H1 (cell line): ENCODE data around the gene PTGDR2. TPM values are rescaled to one million over a fixed set of nuclear protein-coding genes. Genes with fewer than 3 reads are reported as not detected.

Experiments
- CTCF ChIA-PET: fragments of 300-600 bp; sonication (Branson Sonifier 250); formaldehyde crosslinking; loops from one replicate; lab custom pipeline; 2021; ENCODE audit not compliant: partially characterized antibody; lab: Charles Lee
- POLR2A ChIA-PET: fragments of 300-600 bp; sonication (Branson Sonifier 250); formaldehyde crosslinking; loops from one replicate; lab custom pipeline; 2021; ENCODE audit warnings: inconsistent platforms; ENCODE audit not compliant: partially characterized antibody; lab: Charles Lee
- DNase-seq, 2 experiments: peaks; one replicate each; pipeline versions ENCODE4 v3.0.0 to v3.0.0-alpha.2; 2010 to 2022; ENCODE audit warnings: low spot score in 2 of 2, low read depth in 1 of 2, mixed read lengths in 1 of 2
- FAIRE-seq: peaks from 2 replicates; lab custom pipeline; 2011; peaks lifted over from hg19 to GRCh38; lab: Jason Lieb, UNC
- H2AFZ ChIP-seq: 2 replicates; pipeline ENCODE4 v1.8.1; 2012; ENCODE audit warnings: low read length, inconsistent platforms
- H2AK5ac ChIP-seq: 2 replicates; pipeline ENCODE4 v1.6.1; 2013; ENCODE audit warnings: low read depth, low read length
- H2BK120ac ChIP-seq: replicated peaks from 2 replicates; pipeline ENCODE3; 2013; ENCODE audit warnings: low read depth, low read length, inconsistent platforms
- H2BK12ac ChIP-seq: 2 replicates; pipeline ENCODE4 v1.6.1; 2013; ENCODE audit warnings: low read depth, low read length
- H2BK15ac ChIP-seq: 2 replicates; pipeline ENCODE4 v1.6.1; 2013; ENCODE audit warnings: low read length
- H2BK20ac ChIP-seq: 2 replicates; pipeline ENCODE4 v1.6.1; 2013; ENCODE audit warnings: low read length
- H2BK5ac ChIP-seq: 2 replicates; pipeline ENCODE4 v1.6.1; 2013; ENCODE audit warnings: low read depth, low read length
- H3K14ac ChIP-seq: 2 replicates; pipeline ENCODE4 v1.6.1; 2013; ENCODE audit warnings: inconsistent platforms; ENCODE audit not compliant: insufficient read length
- H3K18ac ChIP-seq: 2 replicates; pipeline ENCODE4 v1.6.1; 2013; ENCODE audit warnings: low read length; ENCODE audit errors: extremely low read depth
- H3K23ac ChIP-seq: 2 replicates; pipeline ENCODE4 v1.6.1; 2013; ENCODE audit warnings: inconsistent platforms; ENCODE audit not compliant: insufficient read length
- H3K23me2 ChIP-seq: 2 replicates; pipeline ENCODE4 v1.6.1; 2013; ENCODE audit warnings: low read depth, low read length
- H3K27ac ChIP-seq: 2 replicates; pipeline ENCODE4 v1.6.1; 2011; ENCODE audit warnings: low read depth, low read length, inconsistent platforms
- H3K27me3 ChIP-seq, 4 experiments: replicated peaks in 1 of 4; 1 replicate in 1 of 4; 2 replicates in 3 of 4; pipeline versions ENCODE4 v1.6.1 to v1.8.1; 2011 to 2013; ENCODE audit warnings: low read length in 3 of 4, mild to moderate bottlenecking in 3 of 4, inconsistent platforms in 2 of 4, mixed read lengths in 2 of 4, moderate library complexity in 1 of 4; ENCODE audit not compliant: control insufficient read depth in 3 of 4, insufficient read depth in 3 of 4; ENCODE audit errors: extremely low read depth in 1 of 4
- H3K36me3 ChIP-seq, 4 experiments: 2 replicates each; pipeline versions ENCODE4 v1.6.1 to v1.8.1; 2011 to 2013; ENCODE audit warnings: mild to moderate bottlenecking in 4 of 4, low read length in 3 of 4, moderate library complexity in 2 of 4, control low read depth in 1 of 4, inconsistent platforms in 1 of 4; ENCODE audit not compliant: insufficient read depth in 4 of 4, control insufficient read depth in 2 of 4
- H3K4ac ChIP-seq: replicated peaks from 2 replicates; pipeline ENCODE3; 2013; ENCODE audit warnings: low read length, low read depth, mixed read lengths, inconsistent platforms; ENCODE audit not compliant: insufficient read length
- H3K4me1 ChIP-seq, 4 experiments: replicated peaks in 1 of 4; 1 replicate in 1 of 4; 2 replicates in 3 of 4; pipeline versions ENCODE4 v1.6.1 to v1.8.1; 2011 to 2013; ENCODE audit warnings: low read length in 3 of 4, inconsistent platforms in 2 of 4, mixed read lengths in 1 of 4; ENCODE audit not compliant: insufficient read depth in 4 of 4, control insufficient read depth in 3 of 4
- H3K4me2 ChIP-seq, 2 experiments: 2 replicates each; pipeline versions ENCODE4 v1.6.1 to v1.8.1; 2011 to 2013; ENCODE audit warnings: low read depth in 2 of 2, low read length in 2 of 2, control low read depth in 1 of 2, inconsistent platforms in 1 of 2, mild to moderate bottlenecking in 1 of 2; ENCODE audit not compliant: insufficient read depth in 1 of 2
- H3K4me3 ChIP-seq, 4 experiments: fragments of 200-600, 300-600 bp in 1 of 4; sonication (generic), shearing (Covaris generic), sonication (Bioruptor Twin) in 1 of 4; 2 replicates each; pipeline versions ENCODE4 v1.5.1 to v1.8.1; 2011 to 2016; ENCODE audit warnings: low read length in 4 of 4, low read depth in 3 of 4, control low read depth in 2 of 4, inconsistent platforms in 2 of 4, mild to moderate bottlenecking in 2 of 4, mixed read lengths in 1 of 4, moderate library complexity in 1 of 4; ENCODE audit not compliant: insufficient read depth in 2 of 4; ENCODE audit errors: extremely low read depth in 1 of 4
- H3K56ac ChIP-seq: replicated peaks from 2 replicates; pipeline ENCODE3; 2013; ENCODE audit warnings: low read depth, mild to moderate bottlenecking, mixed read lengths, low read length, inconsistent platforms; ENCODE audit not compliant: insufficient read length
- H3K79me1 ChIP-seq: 2 replicates; pipeline ENCODE4 v1.6.1; 2013; ENCODE audit warnings: low read depth, low read length, control low read depth
- H3K79me2 ChIP-seq, 2 experiments: 2 replicates each; pipeline versions ENCODE4 v1.6.1 to v1.8.1; 2012 to 2013; ENCODE audit warnings: low read length in 2 of 2, mild to moderate bottlenecking in 2 of 2, inconsistent platforms in 1 of 2; ENCODE audit not compliant: insufficient read depth in 2 of 2, control insufficient read depth in 1 of 2
- H3K9ac ChIP-seq, 4 experiments: replicated peaks in 1 of 4; 1 replicate in 1 of 4; 2 replicates in 3 of 4; pipeline versions ENCODE4 v1.6.1 to v1.8.1; 2011 to 2013; ENCODE audit warnings: low read depth in 3 of 4, low read length in 3 of 4, control low read depth in 2 of 4, mild to moderate bottlenecking in 2 of 4, moderate library complexity in 2 of 4, inconsistent platforms in 1 of 4; ENCODE audit errors: extremely low read depth in 1 of 4
- H3K9me3 ChIP-seq, 2 experiments: 2 replicates each; pipeline versions ENCODE4 v1.6.1 to v1.8.1; 2012 to 2013; ENCODE audit warnings: mild to moderate bottlenecking in 2 of 2, moderate library complexity in 2 of 2, control low read depth in 1 of 2, inconsistent platforms in 1 of 2, low read depth in 1 of 2, low read length in 1 of 2, mixed read lengths in 1 of 2; ENCODE audit not compliant: insufficient read depth in 2 of 2
- H4K20me1 ChIP-seq, 2 experiments: replicated peaks in 1 of 2; 2 replicates each; pipeline versions ENCODE3 to v1.8.1; 2011 to 2013; ENCODE audit warnings: inconsistent platforms in 2 of 2, low read length in 2 of 2, mild to moderate bottlenecking in 1 of 2; ENCODE audit not compliant: insufficient read depth in 2 of 2, control insufficient read depth in 1 of 2
- H4K5ac ChIP-seq: 2 replicates; pipeline ENCODE4 v1.6.1; 2013; ENCODE audit warnings: low read length, low read depth, mixed read lengths, inconsistent platforms; ENCODE audit not compliant: insufficient read length
- H4K8ac ChIP-seq: 2 replicates; pipeline ENCODE4 v1.8.0; 2013; ENCODE audit warnings: mild to moderate bottlenecking, moderate library complexity, low read length, inconsistent platforms; ENCODE audit not compliant: insufficient read depth; ENCODE audit errors: extremely low read depth
- H4K91ac ChIP-seq: replicated peaks from 2 replicates; pipeline ENCODE3; 2013; ENCODE audit warnings: low read length, mixed read lengths, inconsistent platforms; ENCODE audit not compliant: insufficient read length
- ASH2L ChIP-seq: fragments of 200-600, 300-600 bp; sonication (generic); IDR thresholded peaks from one replicate; pipeline ENCODE4 v1.7.1; 2017; ENCODE audit warnings: low read length
- CREB1 ChIP-seq: IDR thresholded peaks from 2 replicates; pipeline ENCODE4 v1.6.1; 2012; ENCODE audit warnings: inconsistent platforms
- CTBP2 ChIP-seq: IDR thresholded peaks from 2 replicates; pipeline ENCODE4 v1.7.0; 2011; ENCODE audit warnings: borderline replicate concordance, mild to moderate bottlenecking, moderate library complexity, mixed read lengths, low read length; ENCODE audit not compliant: insufficient read depth, insufficient read length
- GABPA ChIP-seq: IDR thresholded peaks from 2 replicates; pipeline ENCODE4 v1.6.1; 2011; ENCODE audit warnings: mild to moderate bottlenecking, low read length, moderate library complexity, borderline replicate concordance; ENCODE audit not compliant: insufficient read depth
- JUND ChIP-seq: IDR thresholded peaks from 2 replicates; pipeline ENCODE4 v1.6.1; 2011; ENCODE audit warnings: mild to moderate bottlenecking, improper control_type of control experiment, low read length
- KDM1A ChIP-seq: fragments of 200-600, 300-600 bp; sonication (generic); IDR thresholded peaks from 2 replicates; pipeline ENCODE4 v1.7.1; 2016; ENCODE audit warnings: mild to moderate bottlenecking, low read length, borderline replicate concordance
- NANOG ChIP-seq: IDR thresholded peaks from 2 replicates; pipeline ENCODE4 v1.6.1; 2011; ENCODE audit warnings: low read length, low read depth, mild to moderate bottlenecking, inconsistent platforms; ENCODE audit not compliant: insufficient read depth, poor library complexity, severe bottlenecking
- POLR2AphosphoS5 ChIP-seq: IDR thresholded peaks from 2 replicates; pipeline ENCODE4 v1.6.1; 2011; ENCODE audit warnings: low read depth, low read length
- RAD21 ChIP-seq, 2 experiments: IDR thresholded peaks in 1 of 2; conservative IDR thresholded peaks in 1 of 2; 2 replicates each; pipeline ENCODE4 v1.6.1; 2011; ENCODE audit warnings: low read depth in 2 of 2, low read length in 2 of 2, improper control_type of control experiment in 1 of 2, inconsistent platforms in 1 of 2, mild to moderate bottlenecking in 1 of 2, moderate library complexity in 1 of 2
- RBBP5 ChIP-seq: IDR thresholded peaks from 2 replicates; pipeline ENCODE4 v1.7.1; 2012; ENCODE audit warnings: low read depth, mild to moderate bottlenecking, inconsistent platforms, low read length, moderate library complexity, borderline replicate concordance
- RFX5 ChIP-seq: IDR thresholded peaks from 2 replicates; pipeline ENCODE4 v1.6.1; 2011; ENCODE audit warnings: low read depth, low read length, improper control_type of control experiment, borderline replicate concordance
- YY1 ChIP-seq: IDR thresholded peaks from 2 replicates; pipeline ENCODE4 v1.6.1; 2011; ENCODE audit warnings: low read depth, mild to moderate bottlenecking, low read length
- WGBS, 2 experiments: shearing (Covaris generic) in 1 of 2; methylation state at CpG; one replicate each; pipeline versions ENCODE4 v1.1.6 to v1.1.7; 2013 to 2015; ENCODE audit warnings: low lambda C conversion rate in 2 of 2, mixed read lengths in 2 of 2, inconsistent platforms in 1 of 2, low coverage in 1 of 2, missing lambda C conversion rate in 1 of 2; ENCODE audit not compliant: insufficient replicate concordance in 2 of 2, insufficient coverage in 1 of 2, insufficient read length in 1 of 2; ENCODE audit errors: extremely low coverage in 1 of 2, missing lambda C conversion rate in 1 of 2; 5-methylcytosine and 5-hydroxymethylcytosine counted together
- polyA plus RNA-seq, 7 experiments: library from polyadenylated mRNA; depleted of rRNA in 3 of 7; stranded (reverse) in 5 of 7; unstranded in 2 of 7; fragments of >200 nt in 5 of 7; fragments of 200-250 nt in 2 of 7; gene quantifications; 1 replicate in 5 of 7; 2 replicates in 1 of 7; 4 replicates in 1 of 7; pipeline versions ENCODE4 v1.2.1 to v1.2.3, GENCODE V29; 2011 to 2013; ENCODE audit warnings: missing spikeins in 2 of 7, mixed read lengths in 2 of 7
- total RNA-seq: library from RNA; stranded (reverse); fragmentation: NEBNext Ultra II Directional; extraction: Animal tissue kit (Norgen Biotek cat#: 25700); gene quantifications from 2 replicates; pipeline ENCODE4 v1.2.1, GENCODE V29; 2021
- TF ChIP-seq, protein P1 (sequence below): IDR thresholded peaks from 2 replicates; pipeline ENCODE4 v1.6.1; 2011; ENCODE audit warnings: low read depth, mild to moderate bottlenecking, low read length; ENCODE audit not compliant: insufficient read depth

Gene PTGDR2
- total and polyA plus RNA-seq, 2 of the 8 experiments (the other 6 are each of a cell fraction or from before 2014, with no cell fraction given), result 0.20 TPM; not detected in 1

DNA sequence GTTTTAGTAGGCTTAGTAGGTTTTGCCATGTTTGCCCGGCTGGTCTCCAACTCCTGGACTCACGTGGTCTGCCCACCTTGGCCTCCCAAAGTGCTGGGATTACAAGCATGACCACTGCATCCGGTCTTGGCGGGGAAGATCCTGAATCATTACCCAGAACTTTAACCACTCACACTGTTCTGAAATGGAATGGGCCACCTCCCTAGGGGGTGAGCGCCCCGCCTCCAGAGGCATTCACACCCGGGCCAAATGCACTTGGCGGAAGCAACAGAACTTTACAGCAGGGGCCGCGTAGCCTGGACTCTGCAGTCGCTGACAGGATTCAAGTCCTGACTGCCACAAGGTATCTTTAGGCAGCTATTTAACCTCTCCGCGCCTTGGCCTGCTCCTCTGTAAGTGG is 8.5 kb downstream of the PTGDR2 start:
- peaks cover 0 to 19% (median 3%) of the 10 kb centered on the region in 4 experiments; a peak in 5 of 7 replicates for H3K4me1 ChIP-seq
- ChIA-PET POLR2A (no interaction called here), CTCF (interaction anchor here (0.7 to 2.0 kb wide), 3 partner anchors 15 to 1309 kb away, joined by 4 to 7 read pairs (median 5); partner anchors contain the start of gene ZP1)
- peaks cover 9% of the 10 kb centered on the region; the same call in 1 of the 2 replicates for H3K23me2 ChIP-seq
- H4K91ac ChIP-seq, result no peak overlapping the region
- peaks cover 13 to 26% (median 21%) of the 10 kb centered on the region in 4 experiments for H3K36me3 ChIP-seq
- H2AK5ac ChIP-seq, result no peak overlapping the region
- no peak overlapping the region for H3K14ac ChIP-seq
- no peak overlapping the region for H2BK20ac ChIP-seq
- H2AFZ ChIP-seq, result no peak overlapping the region
- H3K4ac ChIP-seq, result no peak overlapping the region
- WGBS, 2 experiments, result 73% methylated on average over 13 of the region's 13 CpGs; no CpG with 5 or more reads in 1 of the 2 experiments
- no peak overlapping the region for H3K18ac ChIP-seq
- no peak overlapping the region for H2BK5ac ChIP-seq
- H3K9me3 ChIP-seq, result no peaks in the 10 kb centered on the region
- DNase-seq (no peak), FAIRE-seq (no peak)
- no peak overlapping the region for H3K9ac ChIP-seq
- H3K56ac ChIP-seq, result no peak overlapping the region
- no peak overlapping the region for H3K27ac ChIP-seq
- no peak overlapping the region for H3K4me3 ChIP-seq
- no peak overlapping the region for H2BK12ac ChIP-seq
- no peak overlapping the region for H2BK120ac ChIP-seq
- H2BK15ac ChIP-seq, result no peak overlapping the region
- no peak overlapping the region for H4K8ac ChIP-seq
- peaks cover 0 to 2% (median 0%) of the 10 kb centered on the region in 4 experiments; a peak in 1 of 7 replicates for H3K27me3 ChIP-seq
- no peak overlapping the region for H4K5ac ChIP-seq
- peaks cover 6% of the 10 kb centered on the region for H3K79me1 ChIP-seq
- no peak overlapping the region for H3K4me2 ChIP-seq
- H4K20me1 ChIP-seq, result peaks cover 6 to 19% of the 10 kb centered on the region in 2 experiments
- H3K79me2 ChIP-seq, result peaks cover 19 to 37% of the 10 kb centered on the region in 2 experiments
- no peak overlapping the region for H3K23ac ChIP-seq
- TF ChIP-seq RBBP5 (no peak), CTBP2 (no peak), CREB1 (no peak), KDM1A (no peak), GABPA (no peak), POLR2AphosphoS5 (no peak), JUND (no peak), ASH2L (no peak), NANOG (no peak), RFX5 (no peak), YY1 (no peak), RAD21 (IDR thresholded peaks at IDR 0.05 in 1 of 2, conservative IDR thresholded peaks at IDR 0.05 in 1 of 2; ENCODE audit: low read depth in 2 of 2, low read length in 2 of 2) (no peak)
- TF ChIP-seq, protein P1, sequence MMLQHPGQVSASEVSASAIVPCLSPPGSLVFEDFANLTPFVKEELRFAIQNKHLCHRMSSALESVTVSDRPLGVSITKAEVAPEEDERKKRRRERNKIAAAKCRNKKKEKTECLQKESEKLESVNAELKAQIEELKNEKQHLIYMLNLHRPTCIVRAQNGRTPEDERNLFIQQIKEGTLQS, result no peak
